Activated naive CD4-positive, alpha-beta T cell (primary cell): ENCODE data around the gene ATP11A.
A peak's percentile ranks its signal among the peaks of the same experiment; 100 is the strongest.
"Not testable (repeated sequence)": the region's sequence is repeated elsewhere in the genome, so short reads cannot be mapped to it uniquely, and the experiment has no call there.

ENCODE experiments used
- DNase-seq, 4 experiments: peaks; one replicate each; lab custom pipeline; 2025; lab: John Stamatoyannopoulos, UW

ATP11A gene

GRCh38 chr13:112881656-112882554, 192.1 kb downstream of the ATP11A start:
- no peak for DNase-seq

GRCh38 chr13:112882555-112883024, 192.8 kb downstream of the ATP11A start:
- no peak for DNase-seq

GRCh38 chr13:112883241-112883945, 193.6 kb downstream of the ATP11A start:
- no peak for DNase-seq

GRCh38 chr13:112884700-112885099, 194.9 kb downstream of the ATP11A start:
- not testable (repeated sequence) for DNase-seq

GRCh38 chr13:112885242-112885781, 195.5 kb downstream of the ATP11A start:
- no peak for DNase-seq

- no peak for DNase-seq
Observed at GRCh38 chr13:112885782-112886268, 196.0 kb downstream of the ATP11A start.

- DNase-seq: no peak
Observed at GRCh38 chr13:112887151-112887550, 197.3 kb downstream of the ATP11A start.

GRCh38 chr13:112887557-112887991, 197.7 kb downstream of the ATP11A start:
- DNase-seq: no peak

GRCh38 chr13:112888238-112889111, 198.6 kb downstream of the ATP11A start:
- DNase-seq: no peak

- no peak for DNase-seq
Observed at GRCh38 chr13:112889351-112890290, 199.8 kb downstream of the ATP11A start.

GRCh38 chr13:112890316-112891145, 200.7 kb downstream of the ATP11A start:
- DNase-seq: no peak

- no peak for DNase-seq
Observed at GRCh38 chr13:112891477-112892401, 201.9 kb downstream of the ATP11A start.

GRCh38 chr13:112892426-112893206, 202.8 kb downstream of the ATP11A start:
- DNase-seq: no peak

GRCh38 chr13:112893207-112893569, 203.3 kb downstream of the ATP11A start:
- no peak for DNase-seq

GRCh38 chr13:112893570-112894422, 204.0 kb downstream of the ATP11A start:
- DNase-seq: no peak

GRCh38 chr13:112894423-112894672, 204.5 kb downstream of the ATP11A start:
- DNase-seq: peak in 1 of 4 experiments; percentile 36
